Astrocyte (in vitro differentiated cells and primary cell): ENCODE data around the gene ADCY3. TPM values are rescaled to one million over a fixed set of nuclear protein-coding genes. Genes with fewer than 3 reads are reported as not detected.

Experiments
- DNase-seq: peaks from one replicate; pipeline ENCODE4 v3.0.0-alpha.2; 2010; ENCODE audit warnings: low read depth
- FAIRE-seq: peaks from 2 replicates; lab custom pipeline; 2011; peaks lifted over from hg19 to GRCh38; lab: Jason Lieb, UNC
- H2AFZ ChIP-seq: 2 replicates; pipeline ENCODE4 v1.6.0; 2012; ENCODE audit warnings: low read depth, low read length, inconsistent platforms
- H3K27ac ChIP-seq: 2 replicates; pipeline ENCODE4 v1.5.1; 2011; ENCODE audit warnings: low read depth, low read length, inconsistent platforms
- H3K27me3 ChIP-seq: 2 replicates; pipeline ENCODE4 v1.6.0; 2011; ENCODE audit warnings: low read length, inconsistent platforms; ENCODE audit not compliant: insufficient read depth
- H3K36me3 ChIP-seq: 2 replicates; pipeline ENCODE4 v1.5.1; 2011; ENCODE audit warnings: low read length, inconsistent platforms; ENCODE audit not compliant: insufficient read depth
- H3K4me1 ChIP-seq: 2 replicates; pipeline ENCODE4 v1.5.1; 2011; ENCODE audit warnings: low read length, inconsistent platforms; ENCODE audit not compliant: insufficient read depth
- H3K4me2 ChIP-seq: 2 replicates; pipeline ENCODE4 v1.6.0; 2012; ENCODE audit warnings: low read length, inconsistent platforms
- H3K4me3 ChIP-seq: 2 replicates; pipeline ENCODE4 v1.5.1; 2011; ENCODE audit warnings: low read depth, mild to moderate bottlenecking, low read length, inconsistent platforms; ENCODE audit not compliant: insufficient read depth
- H3K79me2 ChIP-seq: 2 replicates; pipeline ENCODE4 v1.6.0; 2012; ENCODE audit warnings: mild to moderate bottlenecking, low read length, inconsistent platforms; ENCODE audit not compliant: insufficient read depth
- H3K9ac ChIP-seq: 2 replicates; pipeline ENCODE4 v1.6.0; 2012; ENCODE audit warnings: mild to moderate bottlenecking, low read length, inconsistent platforms
- H3K9me3 ChIP-seq: 2 replicates; pipeline ENCODE4 v1.5.1; 2012; ENCODE audit warnings: low read depth, mild to moderate bottlenecking, low read length, inconsistent platforms; ENCODE audit not compliant: insufficient read depth
- H4K20me1 ChIP-seq: 2 replicates; pipeline ENCODE4 v1.6.0; 2012; ENCODE audit warnings: low read length, inconsistent platforms; ENCODE audit not compliant: insufficient read depth
- H3K27ac Mint-ChIP-seq: one replicate; pipeline ENCODE4 v1.8.0; 2021; ENCODE audit warnings: mild to moderate bottlenecking, mixed read lengths; ENCODE audit not compliant: unreplicated experiment
- H3K27me3 Mint-ChIP-seq: one replicate; pipeline ENCODE4 v1.8.0; 2021; ENCODE audit warnings: low read depth, mixed read lengths; ENCODE audit not compliant: unreplicated experiment
- H3K36me3 Mint-ChIP-seq: one replicate; pipeline ENCODE4 v1.8.0; 2021; ENCODE audit warnings: low read depth, mixed read lengths; ENCODE audit not compliant: unreplicated experiment
- H3K4me1 Mint-ChIP-seq: one replicate; pipeline ENCODE4 v1.8.0; 2021; ENCODE audit warnings: low read depth, mixed read lengths; ENCODE audit not compliant: unreplicated experiment
- H3K4me3 Mint-ChIP-seq: one replicate; pipeline ENCODE4 v1.8.0; 2021; ENCODE audit warnings: mild to moderate bottlenecking, moderate library complexity, mixed read lengths; ENCODE audit not compliant: unreplicated experiment
- H3K9me3 Mint-ChIP-seq: one replicate; pipeline ENCODE4 v1.8.0; 2021; ENCODE audit warnings: mild to moderate bottlenecking, mixed read lengths; ENCODE audit not compliant: unreplicated experiment
- CTCF ChIP-seq: IDR thresholded peaks from 2 replicates; pipeline ENCODE4 v1.5.1; 2011; ENCODE audit warnings: low read depth, mild to moderate bottlenecking, inconsistent platforms, low read length, moderate library complexity; ENCODE audit not compliant: insufficient read depth
- EZH2 ChIP-seq: IDR thresholded peaks from 2 replicates; pipeline ENCODE4 v1.6.1; 2012; ENCODE audit warnings: mild to moderate bottlenecking, low read length, inconsistent platforms; ENCODE audit not compliant: insufficient read depth
- total RNA-seq: library from RNA; stranded (reverse); gene quantifications from 2 replicates; pipeline ENCODE4 v1.2.1, GENCODE V29; 2021

ADCY3 gene
- total RNA-seq, 1 donor from 2014 or later = 12.5 TPM

GRCh38 chr2:24825883-24826772 lies 93.9 kb downstream of the ADCY3 start:
- no peak for TF ChIP-seq CTCF
- no peak for TF ChIP-seq EZH2
- no peaks in the 10 kb centered on the region for H3K27me3 ChIP-seq
- H3K27ac ChIP-seq = no peak overlapping the region
- no peak overlapping the region for H3K9ac ChIP-seq
- no peaks in the 10 kb centered on the region for H3K9me3 ChIP-seq
- peaks cover 8% of the 10 kb centered on the region for H3K36me3 ChIP-seq
- H3K4me2 ChIP-seq = no peak overlapping the region
- no peaks in the 10 kb centered on the region for H3K79me2 ChIP-seq
- peaks cover 6% of the 10 kb centered on the region for H3K36me3 Mint-ChIP-seq
- no peak for DNase-seq
- H2AFZ ChIP-seq = no peak overlapping the region
- H3K4me1 Mint-ChIP-seq = peaks cover 3% of the 10 kb centered on the region
- H3K4me3 Mint-ChIP-seq = no peak overlapping the region
- H3K27me3 Mint-ChIP-seq = no peaks in the 10 kb centered on the region
- H3K27ac Mint-ChIP-seq = no peak overlapping the region
- H3K9me3 Mint-ChIP-seq = no peaks in the 10 kb centered on the region
- no peaks in the 10 kb centered on the region for H4K20me1 ChIP-seq
- H3K4me1 ChIP-seq = peaks cover 11% of the 10 kb centered on the region
- no peak for FAIRE-seq
- H3K4me3 ChIP-seq = no peak overlapping the region

DNA sequence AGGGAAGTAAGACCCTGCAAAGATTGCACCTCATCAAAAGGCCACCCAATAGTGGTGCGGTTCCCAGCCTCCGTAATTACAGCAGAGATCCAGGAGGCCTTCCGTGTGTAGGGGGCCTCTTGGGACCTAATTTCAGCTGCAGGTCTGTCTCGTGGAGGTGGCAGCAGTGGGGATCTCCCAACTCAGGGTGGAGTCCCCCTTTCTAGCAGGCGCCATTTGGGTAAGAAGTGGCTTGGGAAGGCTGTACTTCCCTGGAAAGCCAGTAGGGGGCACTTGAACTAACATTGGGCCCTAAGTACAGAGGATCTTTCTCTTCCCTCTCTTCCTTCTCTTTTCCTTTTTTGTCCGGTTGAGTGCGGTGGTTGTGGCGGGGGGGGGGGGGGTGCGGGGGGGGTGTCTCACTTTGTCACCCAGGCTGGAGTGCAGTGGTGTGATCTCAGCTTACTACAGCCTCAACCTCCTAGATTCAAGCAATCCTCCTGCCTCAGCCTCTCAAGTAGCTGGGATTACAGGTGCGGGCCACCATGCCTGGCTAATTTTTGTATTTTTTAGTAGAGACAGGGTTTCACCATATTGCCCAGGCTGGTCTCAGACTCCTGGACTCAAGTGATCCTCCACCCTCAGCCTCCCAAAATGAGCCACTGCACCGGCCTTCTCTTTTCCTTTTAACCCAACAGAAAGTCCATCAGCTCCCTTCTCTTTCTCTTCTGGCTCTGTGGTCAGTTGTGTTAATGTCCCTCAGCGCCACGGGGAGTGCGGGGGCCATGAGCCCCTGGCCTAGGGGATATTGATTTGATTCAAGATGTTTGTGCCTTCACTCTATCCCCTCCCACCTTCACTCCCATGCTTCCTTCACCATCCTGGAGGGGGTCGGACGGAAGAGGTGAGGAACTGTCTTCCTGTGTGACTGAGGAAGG lies 94.8 kb downstream of the ADCY3 start:
- H3K36me3 Mint-ChIP-seq = peaks cover 13% of the 10 kb centered on the region
- Histone ChIP-seq H3K9me3 (no peaks in the 10 kb centered on the region), H3K4me1 (peaks cover 11% of the 10 kb centered on the region), H3K4me3 (no peak overlapping the region), H3K79me2 (no peaks in the 10 kb centered on the region), H4K20me1 (no peaks in the 10 kb centered on the region), H3K9ac (no peak overlapping the region), H2AFZ (no peak overlapping the region), H3K4me2 (no peak overlapping the region), H3K27ac (no peak overlapping the region), H3K36me3 (peaks cover 12% of the 10 kb centered on the region), H3K27me3 (no peaks in the 10 kb centered on the region)
- DNase-seq = no peak
- FAIRE-seq = no peak
- no peaks in the 10 kb centered on the region for H3K9me3 Mint-ChIP-seq
- H3K27ac Mint-ChIP-seq = no peak overlapping the region
- no peak overlapping the region for H3K4me3 Mint-ChIP-seq
- no peaks in the 10 kb centered on the region for H3K27me3 Mint-ChIP-seq
- TF ChIP-seq EZH2 (no peak), CTCF (peak; percentile 29)
- H3K4me1 Mint-ChIP-seq = peaks cover 3% of the 10 kb centered on the region
